ENCODE results near the gene SLC25A17. TPM values are rescaled to one million over a fixed set of nuclear protein-coding genes. Genes with fewer than 3 reads are reported as not detected.
"Not testable (repeated sequence)": the region's sequence is repeated elsewhere in the genome, so short reads cannot be mapped to it uniquely, and the experiment has no call there.

SLC25A17 gene, protein sequence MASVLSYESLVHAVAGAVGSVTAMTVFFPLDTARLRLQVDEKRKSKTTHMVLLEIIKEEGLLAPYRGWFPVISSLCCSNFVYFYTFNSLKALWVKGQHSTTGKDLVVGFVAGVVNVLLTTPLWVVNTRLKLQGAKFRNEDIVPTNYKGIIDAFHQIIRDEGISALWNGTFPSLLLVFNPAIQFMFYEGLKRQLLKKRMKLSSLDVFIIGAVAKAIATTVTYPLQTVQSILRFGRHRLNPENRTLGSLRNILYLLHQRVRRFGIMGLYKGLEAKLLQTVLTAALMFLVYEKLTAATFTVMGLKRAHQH
- 24.4 and 30.0 TPM in 2 replicates for total RNA-seq (2014; rRNA removed; shearing (Covaris generic))

DNA sequence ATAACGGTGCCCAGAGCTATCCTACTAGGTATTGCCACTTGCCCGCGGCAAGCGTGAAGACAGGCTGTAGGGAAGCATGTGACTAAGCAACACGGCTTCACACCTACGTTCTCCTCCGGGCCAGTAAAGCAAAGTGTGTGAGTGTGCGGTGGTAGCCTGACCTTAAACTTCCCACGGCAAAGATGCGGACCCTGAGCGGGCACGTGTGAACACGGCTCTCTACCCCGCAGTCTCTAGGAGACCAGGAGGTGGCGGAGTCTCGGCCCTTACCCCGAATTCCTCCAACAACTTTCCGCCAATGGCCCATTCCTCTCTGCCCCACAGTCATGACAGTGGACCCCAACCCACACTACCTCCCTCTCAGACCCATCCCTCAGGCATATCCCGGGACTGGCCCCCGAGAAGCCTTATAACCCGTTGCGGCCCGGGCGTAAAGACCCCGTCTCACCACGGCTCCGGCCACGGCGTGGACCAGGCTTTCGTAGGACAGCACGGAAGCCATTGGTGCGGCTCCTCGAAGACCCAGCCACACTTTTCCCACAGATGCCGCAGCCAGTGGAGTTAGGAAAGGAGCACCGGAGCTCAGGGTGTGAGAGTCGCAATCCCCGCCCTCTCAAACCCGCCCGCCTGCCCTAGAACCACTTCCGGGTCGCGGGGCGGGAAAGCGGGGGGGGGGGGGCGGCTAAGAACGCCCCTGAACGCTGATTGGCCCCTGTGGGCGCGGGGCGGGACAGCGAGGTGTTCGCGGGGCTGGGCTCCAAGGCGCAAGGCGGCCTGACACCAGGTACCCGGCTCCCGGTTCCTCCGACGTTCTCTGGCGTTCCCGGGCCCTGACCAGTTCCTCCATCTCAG, at the start of gene SLC25A17:
SLC25A17 (minus strand) TSS at position 600 of the 852 bp plus-strand sequence; CDS start at position 502, 98 bp downstream.
- peak; percentile 79 for DNase-seq (ENCODE audit: low read depth)

DNA sequence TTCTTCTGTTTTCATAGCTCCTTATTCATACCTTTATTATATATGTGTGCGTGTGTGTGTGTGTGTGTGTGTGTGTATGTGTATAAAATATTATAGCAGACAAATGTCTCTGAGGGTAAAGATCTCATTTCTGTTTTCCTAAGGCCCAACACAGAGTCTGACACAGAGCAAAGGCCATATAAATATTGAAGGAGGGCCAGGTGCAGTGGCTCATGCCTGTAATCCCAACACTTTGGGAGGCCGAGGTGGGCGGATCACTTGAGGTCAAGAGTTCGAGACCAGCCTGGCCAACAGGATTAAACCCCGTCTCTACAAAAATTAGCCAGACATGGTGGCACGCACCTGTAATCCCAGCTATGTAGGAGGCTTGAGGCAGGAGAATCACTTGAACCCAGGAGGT, 49.2 kb upstream of the SLC25A17 start:
- not testable (repeated sequence) for DNase-seq (ENCODE audit: low read depth)

DNA sequence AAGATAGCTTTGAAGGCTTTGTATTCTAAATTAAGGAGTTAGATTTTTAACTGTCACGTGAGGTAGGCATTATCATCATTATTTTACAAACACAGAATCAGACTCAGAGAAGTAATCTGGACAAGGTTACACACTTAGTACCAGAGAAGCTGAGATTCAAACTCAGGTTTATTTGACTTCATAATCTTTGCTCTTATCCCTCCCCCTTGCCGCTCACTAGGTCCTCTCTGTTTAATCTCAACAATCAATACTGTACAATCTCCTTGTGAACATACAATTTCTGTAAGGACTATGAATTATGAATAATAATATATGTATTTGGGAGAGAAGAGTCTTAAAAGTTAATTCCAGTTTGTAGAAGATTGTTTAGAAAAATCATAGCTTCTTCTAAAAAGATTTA, 48.0 kb upstream of the SLC25A17 start:
- DNase-seq (ENCODE audit: low read depth): no peak

DNA sequence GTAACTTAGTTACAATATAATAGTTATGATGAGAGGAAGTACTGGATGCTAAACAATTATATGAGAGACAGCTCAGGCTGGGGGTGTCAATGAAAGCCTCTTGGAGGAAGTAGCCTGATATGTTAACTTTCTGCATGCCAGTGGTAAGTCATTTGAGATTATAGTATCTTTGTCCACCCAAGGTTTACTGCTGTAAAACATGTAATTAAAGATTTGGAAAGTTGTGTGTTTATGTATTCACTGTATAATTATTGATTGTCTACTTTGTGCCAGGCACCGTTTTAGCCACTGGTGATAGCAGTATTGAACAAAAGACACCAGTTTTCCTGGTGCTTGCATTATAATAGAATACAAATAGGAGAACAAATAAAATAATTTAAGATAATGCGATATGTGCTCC, 43.4 kb upstream of the SLC25A17 start:
- no peak for DNase-seq (ENCODE audit: low read depth)

DNA sequence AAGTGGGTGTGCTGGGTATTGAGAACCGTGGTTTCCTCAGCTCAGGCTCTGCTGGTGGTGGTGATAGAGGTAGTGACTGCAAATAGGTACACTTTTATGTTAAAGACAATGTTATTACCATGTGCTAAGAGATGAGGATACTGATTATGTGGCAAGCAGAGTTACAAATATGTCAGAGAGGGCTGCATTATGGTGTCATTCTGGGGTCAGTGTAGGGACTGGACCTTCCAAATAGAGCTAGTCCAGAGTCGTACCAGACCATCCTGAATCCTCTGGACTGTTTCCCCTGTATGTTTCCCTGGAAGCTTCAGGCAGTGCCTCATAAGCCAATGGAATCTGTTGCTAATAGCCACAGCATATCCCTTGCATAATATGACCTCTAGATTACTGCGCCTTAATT, 42.9 kb upstream of the SLC25A17 start, which contains the start of gene DNAJB7:
DNAJB7 (minus strand) TSS at position 101 of the 400 bp plus-strand sequence. CDS start 119 bp downstream, outside the sequence.
- no peak for DNase-seq (ENCODE audit: low read depth)

DNA sequence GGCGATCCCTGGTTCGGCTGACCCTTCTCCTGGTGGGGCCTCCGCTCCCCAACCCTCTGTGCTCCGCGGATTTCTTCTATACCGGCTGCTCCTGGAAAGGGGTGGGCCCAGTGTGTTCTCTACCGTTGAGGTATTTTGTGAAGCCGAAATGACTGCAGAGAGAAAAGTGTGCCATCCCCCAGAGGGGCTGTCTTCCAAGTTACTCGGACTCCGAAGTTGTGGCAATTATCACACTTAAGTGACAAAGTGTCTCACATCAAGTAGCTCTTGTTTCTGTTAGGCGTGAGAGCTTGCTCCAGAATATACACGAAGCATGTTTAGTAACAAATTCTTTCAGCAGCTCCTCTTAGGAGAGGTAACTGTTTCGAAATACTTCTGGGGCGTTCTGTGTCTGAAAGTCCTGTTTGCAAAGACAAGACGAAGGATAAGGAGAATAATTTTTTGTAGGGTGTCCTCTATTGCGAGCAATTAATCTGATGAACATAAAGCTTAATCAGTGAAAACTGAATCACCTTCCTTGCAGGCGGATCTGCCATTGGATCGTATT, 38.2 kb upstream of the SLC25A17 start:
- DNase-seq (ENCODE audit: low read depth): no peak

DNA sequence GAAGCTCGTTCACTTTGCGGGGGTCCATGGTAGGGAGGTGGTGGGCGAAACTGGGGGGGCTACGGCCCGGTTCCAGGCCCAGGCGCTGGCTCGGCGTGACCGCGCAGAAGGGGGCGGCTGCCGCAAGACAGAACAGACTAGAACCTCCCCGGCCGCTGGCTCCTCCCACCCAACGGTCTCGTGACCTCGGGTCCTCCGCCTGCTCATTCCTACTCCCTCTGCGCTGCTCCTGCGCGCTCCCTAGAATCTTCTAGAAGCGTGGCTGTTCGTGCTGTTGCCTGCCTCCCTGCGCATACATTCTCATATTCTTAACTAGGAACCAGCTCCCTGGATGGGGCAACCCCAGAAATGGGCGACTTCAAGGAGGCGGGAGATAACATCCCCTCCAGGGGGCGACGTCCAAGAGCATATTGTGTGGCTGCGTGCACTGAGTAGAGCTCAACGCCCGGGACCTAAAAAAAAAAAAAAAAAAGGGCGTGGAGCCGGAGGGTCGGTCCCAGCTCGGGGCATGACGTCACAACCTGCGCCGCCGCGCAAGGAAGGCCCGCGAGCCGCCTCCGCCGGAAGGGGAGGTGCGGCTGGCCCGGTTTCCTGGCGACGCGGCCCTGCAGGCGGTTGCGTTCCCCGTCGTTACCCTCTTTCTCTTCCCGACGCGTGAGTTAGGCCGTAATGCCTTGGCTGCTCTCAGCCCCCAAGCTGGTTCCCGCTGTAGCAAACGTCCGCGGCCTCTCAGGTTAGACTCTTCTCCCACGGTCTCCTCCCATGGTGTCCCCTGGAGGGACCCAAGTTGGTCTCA, 37.6 kb upstream of the SLC25A17 start, which contains the start of the genes ST13 and XPNPEP3:
ST13 (minus strand) TSS at position 127 of the 796 bp plus-strand sequence; CDS start at position 28, 99 bp downstream.
XPNPEP3 (plus strand) TSS at position 636 of the 796 bp plus-strand sequence; CDS start at position 670, 34 bp downstream.
- peak; percentile 94 for DNase-seq (ENCODE audit: low read depth)

DNA sequence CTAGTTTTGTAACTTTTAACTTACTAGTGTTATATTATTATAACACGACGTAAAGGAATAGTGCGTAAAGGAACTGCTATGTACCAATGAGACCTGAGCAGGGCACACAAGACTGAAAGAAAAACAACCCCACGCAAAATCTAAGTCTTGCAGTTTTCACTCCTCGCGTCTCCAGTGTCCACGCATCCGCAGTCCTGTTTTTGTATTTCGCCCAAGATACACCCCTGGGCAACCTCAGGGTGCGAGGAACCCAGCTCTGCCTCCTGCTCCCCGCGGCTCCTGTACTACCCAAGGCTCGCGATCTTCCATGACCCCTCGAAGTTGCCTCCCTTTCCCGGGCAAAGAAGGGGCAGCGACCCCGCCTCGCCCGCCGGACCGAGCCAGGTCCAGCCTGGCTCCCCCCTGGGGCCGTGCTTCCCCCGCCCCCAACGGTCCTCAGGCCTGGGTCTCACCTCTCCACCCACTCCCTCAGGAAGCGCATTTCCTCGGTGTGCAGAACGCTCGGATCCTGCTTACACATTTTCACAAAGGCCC, 36.9 kb upstream of the SLC25A17 start:
- DNase-seq (ENCODE audit: low read depth): peak; percentile 23

DNA sequence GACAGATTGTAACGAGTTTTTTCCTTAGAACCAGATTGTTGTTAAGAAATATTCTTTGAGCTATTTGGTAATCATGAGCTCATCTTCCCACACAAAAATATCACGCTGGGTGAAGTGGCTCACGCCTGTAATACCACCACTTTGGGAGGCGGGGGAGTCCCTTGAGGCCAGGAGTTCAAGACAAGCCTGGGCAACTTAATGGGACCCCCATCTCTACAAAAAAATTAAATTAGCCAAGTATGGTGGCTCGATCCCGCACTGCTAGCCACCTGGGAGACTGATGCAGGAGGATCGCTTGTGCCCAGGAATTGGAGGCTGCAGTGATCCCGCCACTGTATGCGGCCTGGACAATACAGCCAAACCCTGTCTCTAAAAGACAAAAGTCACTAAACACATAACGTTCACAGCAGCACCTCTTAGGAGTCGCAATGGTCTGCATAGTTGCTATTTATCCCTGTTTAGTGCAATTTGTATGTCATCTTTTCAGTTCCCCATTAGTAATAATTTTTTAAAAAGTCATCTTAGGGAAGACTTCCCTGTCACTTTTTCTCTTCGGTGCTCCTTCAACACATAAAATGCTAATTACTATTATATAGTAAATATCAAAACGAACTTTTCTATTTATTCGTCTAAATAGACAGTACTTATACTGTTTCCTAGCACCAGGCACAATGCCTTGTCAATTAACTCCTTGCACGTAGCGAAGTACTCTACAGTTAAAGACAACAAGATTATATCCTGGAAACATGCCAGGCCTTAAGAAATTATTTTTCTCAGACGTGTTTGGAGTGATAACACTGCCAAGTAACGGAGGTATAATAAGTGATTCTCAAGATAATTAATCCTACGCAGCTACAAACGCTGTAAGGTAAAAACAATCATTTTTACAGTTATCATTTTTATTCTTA, 36.2 kb upstream of the SLC25A17 start:
- DNase-seq (ENCODE audit: low read depth): peak; percentile 7

DNA sequence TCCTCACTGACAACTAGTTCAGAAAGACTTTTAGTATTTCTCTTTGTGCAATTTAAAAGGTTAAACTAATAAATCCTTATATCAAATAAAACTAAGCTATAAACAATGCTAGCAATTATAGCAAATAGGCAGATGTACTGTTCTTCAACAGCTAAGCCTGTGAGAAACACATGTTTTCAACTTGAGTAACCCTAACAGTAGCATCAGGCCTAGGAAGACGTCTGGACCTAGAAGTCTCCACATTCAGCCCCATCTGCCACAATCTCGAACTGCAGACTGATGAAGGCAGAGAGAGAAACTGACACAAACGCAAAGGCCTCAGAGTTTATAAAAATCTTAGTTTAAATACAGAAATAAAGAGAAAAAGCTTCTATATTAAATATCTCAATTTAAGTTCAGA, 34.8 kb upstream of the SLC25A17 start:
- no peak for DNase-seq (ENCODE audit: low read depth)

DNA sequence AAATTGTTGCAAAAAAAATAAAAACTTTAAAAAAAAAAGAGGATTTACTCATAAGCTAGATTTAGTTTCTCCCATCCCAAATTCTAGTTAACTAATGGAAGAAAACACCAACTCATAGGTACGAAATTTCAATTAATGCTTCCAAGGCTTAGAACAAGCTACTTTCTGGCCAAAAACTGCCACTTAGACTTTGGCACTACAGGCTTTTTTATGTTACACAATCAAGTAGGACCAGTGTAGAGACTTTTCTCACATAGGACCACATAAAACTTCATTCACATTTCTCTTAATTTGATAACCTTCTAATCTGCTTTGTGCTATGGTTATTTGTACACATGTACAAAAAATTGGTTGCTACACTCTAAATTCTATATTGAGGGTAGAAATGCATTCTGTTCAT, 34.2 kb upstream of the SLC25A17 start:
- no peak for DNase-seq (ENCODE audit: low read depth)

DNA sequence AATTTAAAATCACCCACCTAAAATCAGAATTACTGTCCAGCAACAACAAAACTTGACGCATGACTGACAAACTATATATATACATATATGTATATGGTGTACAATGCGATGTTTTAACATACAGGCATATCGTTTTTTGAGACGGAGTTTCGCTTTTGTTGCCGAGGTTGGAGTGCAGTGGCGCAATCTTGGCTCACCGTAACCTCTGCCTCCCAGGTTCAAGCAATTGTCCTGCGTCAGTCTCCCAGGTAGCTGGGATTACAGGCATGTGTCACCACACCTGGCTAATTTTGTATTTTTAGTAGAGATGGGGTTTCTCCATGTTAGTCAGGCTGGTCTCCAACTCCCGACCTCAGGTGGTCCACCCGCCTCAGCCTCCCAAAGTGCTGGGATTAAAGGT, 26.7 kb upstream of the SLC25A17 start:
- DNase-seq (ENCODE audit: low read depth): not testable (repeated sequence)

DNA sequence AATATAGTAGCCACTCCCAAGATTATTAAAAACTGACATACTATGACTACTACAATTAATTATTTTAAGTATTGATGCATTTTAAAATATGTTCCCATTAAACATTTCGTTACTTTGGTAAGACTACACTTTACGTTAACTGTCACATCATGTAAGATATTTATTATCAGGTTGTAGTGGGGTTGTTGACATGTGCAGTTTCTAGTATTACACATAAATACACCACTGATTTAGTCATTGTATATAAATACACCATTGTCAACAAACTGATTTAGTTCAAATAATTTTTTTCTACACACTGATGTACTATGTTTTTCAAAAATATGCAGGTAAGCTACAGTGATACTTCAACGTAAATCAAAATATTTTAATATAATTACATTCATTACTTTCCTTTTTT, 25.8 kb upstream of the SLC25A17 start:
- DNase-seq (ENCODE audit: low read depth): no peak

DNA sequence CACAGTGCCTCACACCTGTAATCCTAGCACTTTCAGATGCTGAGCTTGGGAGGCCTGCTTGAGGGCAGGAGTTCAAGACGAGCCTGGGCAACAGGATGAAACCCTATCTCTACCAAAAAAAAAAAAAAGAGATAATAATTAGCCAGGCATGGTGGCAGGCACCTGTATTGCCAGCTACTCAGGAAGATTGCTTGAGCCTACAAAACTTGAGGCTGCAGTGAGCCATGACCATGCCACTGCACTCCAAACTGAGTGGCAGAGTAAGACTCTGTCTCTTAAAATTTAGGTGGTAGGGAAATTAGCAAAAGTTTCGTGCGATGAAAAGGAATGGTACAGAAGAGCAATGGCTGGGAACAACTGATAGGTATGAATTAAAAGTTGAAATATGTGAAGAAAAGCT, 19.3 kb upstream of the SLC25A17 start:
- DNase-seq (ENCODE audit: low read depth): no peak

DNA sequence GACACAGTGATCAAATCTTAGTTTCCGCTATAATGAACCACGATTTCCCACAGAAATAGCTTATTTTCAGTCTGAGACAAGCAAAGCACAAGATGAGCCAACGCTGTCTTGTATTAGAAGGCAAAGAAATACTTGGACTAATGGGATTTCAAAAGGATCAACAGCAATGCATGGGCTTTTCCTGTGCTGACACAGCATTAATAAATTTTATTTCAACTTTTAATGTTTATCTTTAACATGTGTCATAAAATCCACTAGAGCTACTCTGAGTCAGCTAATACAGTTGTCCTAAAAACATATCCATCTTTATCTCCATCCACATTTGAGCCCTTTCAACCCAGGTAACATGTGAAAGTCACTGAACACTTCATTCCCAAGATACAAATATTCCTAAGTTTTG, 15.5 kb upstream of the SLC25A17 start:
- DNase-seq (ENCODE audit: low read depth): no peak

DNA sequence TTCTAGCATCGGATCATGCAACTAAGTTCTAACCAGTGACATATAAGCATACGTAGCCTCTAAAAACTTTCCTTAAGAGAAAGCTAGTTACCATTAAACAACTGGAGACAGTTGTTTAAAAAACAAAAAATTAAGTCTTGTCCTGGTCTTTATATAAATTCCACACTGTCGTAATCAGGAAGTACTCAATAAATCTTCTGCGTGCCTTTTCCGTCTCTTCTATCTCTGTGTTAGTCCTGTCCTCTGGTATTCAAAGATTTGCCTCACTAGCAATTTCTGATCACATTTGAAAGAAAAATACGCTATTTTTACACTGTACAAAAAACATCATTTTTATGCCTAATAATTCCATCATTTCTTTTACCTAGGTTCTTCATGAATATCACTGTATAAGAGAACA, 10.0 kb upstream of the SLC25A17 start:
- DNase-seq (ENCODE audit: low read depth): no peak

DNA sequence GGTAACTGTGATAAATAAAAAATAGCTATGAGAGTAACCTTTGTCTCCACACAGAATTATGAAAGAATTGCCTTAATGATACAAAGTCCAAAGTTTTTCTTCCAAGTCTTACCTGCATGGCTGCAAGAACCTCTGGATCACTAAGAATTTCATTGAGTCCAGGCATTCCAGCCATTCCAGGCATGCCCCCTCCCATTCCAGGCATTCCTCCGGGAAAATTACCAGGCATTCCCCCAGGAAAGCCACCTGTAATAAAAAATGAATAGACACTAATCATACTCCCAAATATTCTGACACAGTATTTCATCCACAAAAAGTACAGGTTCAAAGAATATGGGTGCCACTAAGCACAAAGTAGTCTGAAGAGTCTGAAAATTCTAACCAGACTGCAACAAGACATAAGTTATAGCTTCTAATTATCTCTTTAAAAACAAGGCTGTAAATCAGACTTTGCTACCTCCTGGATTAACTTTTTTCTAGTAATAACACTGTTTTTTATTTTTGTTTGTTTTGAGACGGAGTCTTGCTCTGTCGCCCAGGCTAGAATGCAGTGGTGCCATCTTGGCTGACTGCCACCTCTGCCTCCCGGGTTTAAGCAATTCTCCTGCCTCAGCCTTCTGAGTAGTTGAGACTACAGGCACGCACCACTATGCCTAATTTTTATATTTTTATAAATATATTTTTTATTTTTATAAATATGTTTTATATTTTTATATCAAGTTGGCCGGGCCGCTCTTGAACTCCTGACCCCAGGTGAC, 8.0 kb upstream of the SLC25A17 start:
- DNase-seq (ENCODE audit: low read depth): no peak

DNA sequence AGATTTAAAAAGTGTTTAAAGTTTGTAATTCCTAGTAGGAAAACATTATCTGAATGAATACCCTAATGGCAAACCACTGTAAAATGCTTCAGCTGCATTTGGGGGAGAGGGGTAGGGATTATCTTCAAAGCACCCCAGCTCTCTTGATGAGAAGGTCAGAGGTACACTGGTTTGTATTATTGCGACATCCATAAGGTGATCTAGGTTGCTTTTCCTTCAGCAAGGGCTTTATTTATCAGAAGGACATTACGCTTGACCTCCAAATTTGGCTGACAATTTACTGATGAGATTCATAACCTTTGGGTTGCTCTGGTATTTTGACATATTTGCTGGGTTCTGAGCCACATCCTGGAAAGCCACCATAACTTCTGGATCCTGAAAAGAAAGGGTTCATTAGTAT, 7.1 kb upstream of the SLC25A17 start:
- not testable (repeated sequence) for DNase-seq (ENCODE audit: low read depth)

DNA sequence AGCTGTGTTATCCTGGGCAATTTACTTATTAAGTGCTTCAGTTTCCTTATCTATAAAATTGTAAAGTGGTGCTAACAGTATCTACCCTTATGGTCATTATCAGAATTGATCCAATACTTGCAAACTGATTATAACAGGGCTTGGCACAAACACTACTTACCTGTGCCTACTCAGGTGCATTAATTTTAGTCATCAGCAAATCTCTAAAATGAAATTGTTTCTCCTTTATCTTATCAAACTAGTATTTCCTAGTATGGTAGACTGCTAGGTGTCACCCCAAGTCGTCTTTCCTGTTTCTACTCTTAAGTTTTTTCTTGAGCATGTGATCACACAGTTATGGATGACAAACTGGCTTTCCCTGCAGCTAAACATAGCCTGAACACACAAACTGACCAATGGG, 4.3 kb upstream of the SLC25A17 start:
- DNase-seq (ENCODE audit: low read depth): no peak
